Measurements from ENCODE around the gene HHAT. TPM values are rescaled to one million over a fixed set of nuclear protein-coding genes. Genes with fewer than 3 reads are reported as not detected.

HHAT gene
- total and polyA plus RNA-seq, 2 experiments from 2014 or later, result 1.6 to 1.9 TPM

GRCh38 chr1:210428696-210429095, 100.0 kb downstream of the HHAT start:
- DNase-seq, result no peak
- H3K4me2 ChIP-seq (ENCODE audit: unreplicated experiment), result no peak overlapping the region
- no peak overlapping the region for H3K9ac ChIP-seq
- no peaks in the 10 kb centered on the region for H3K36me3 ChIP-seq (ENCODE audit: low read depth)
- TF ChIP-seq EZH2 (IDR thresholded peaks at IDR 0.05; ENCODE audit: insufficient read depth, poor library complexity, severe bottlenecking) (no peak), EZH2phosphoT487 (IDR thresholded peaks at IDR 0.05; ENCODE audit: insufficient read depth, low read depth) (no peak)
- no peaks in the 10 kb centered on the region for H3K9me3 ChIP-seq (ENCODE audit: low read depth)
- H3K79me2 ChIP-seq (ENCODE audit: insufficient read depth), result no peaks in the 10 kb centered on the region
- H3F3A ChIP-seq (ENCODE audit: insufficient read depth), result no peaks in the 10 kb centered on the region
- H3K27ac ChIP-seq, result no peak overlapping the region
- H3K9me2 ChIP-seq (ENCODE audit: insufficient read depth), result no peaks in the 10 kb centered on the region
- H3K4me3 ChIP-seq, result no peak overlapping the region
- H3K27me3 ChIP-seq (replicated peaks; ENCODE audit: insufficient read depth), result no peaks in the 10 kb centered on the region
- H4K20me1 ChIP-seq (ENCODE audit: insufficient read depth), result no peaks in the 10 kb centered on the region; the same call in 1 of the 2 replicates
- 74 to 75% methylated on average over 7 of the region's 7 CpGs for WGBS, 2 experiments (ENCODE audit: low coverage in 1 of 2, low lambda C conversion rate in 2 of 2, missing lambda C conversion rate in 2 of 2)
- H2AFZ ChIP-seq, result no peak overlapping the region
- in situ Hi-C loops (cut with MboI), result no loop called here
- no peaks in the 10 kb centered on the region for H3K4me1 ChIP-seq (ENCODE audit: insufficient read depth)

- Histone ChIP-seq H3K36me3 (ENCODE audit: low read depth) (no peaks in the 10 kb centered on the region), H3K9me2 (ENCODE audit: insufficient read depth) (no peaks in the 10 kb centered on the region), H3K4me3 (no peak overlapping the region), H3K4me1 (ENCODE audit: insufficient read depth) (peaks cover 17% of the 10 kb centered on the region), H3K79me2 (ENCODE audit: insufficient read depth) (no peaks in the 10 kb centered on the region), H3K27me3 (replicated peaks; ENCODE audit: insufficient read depth) (no peaks in the 10 kb centered on the region), H4K20me1 (ENCODE audit: insufficient read depth) (no peaks in the 10 kb centered on the region), H3K9ac (no peak overlapping the region), H3K4me2 (ENCODE audit: unreplicated experiment) (no peak overlapping the region), H2AFZ (no peak overlapping the region), H3K27ac (no peak overlapping the region), H3F3A (ENCODE audit: insufficient read depth) (peaks cover 12% of the 10 kb centered on the region), H3K9me3 (ENCODE audit: low read depth) (no peaks in the 10 kb centered on the region)
- no peak for DNase-seq
- in situ Hi-C loops (cut with MboI), result no loop called here
- no peak for TF ChIP-seq EZH2phosphoT487 (IDR thresholded peaks at IDR 0.05; ENCODE audit: insufficient read depth, low read depth)
- TF ChIP-seq EZH2 (IDR thresholded peaks at IDR 0.05; ENCODE audit: insufficient read depth, poor library complexity, severe bottlenecking), result no peak
- WGBS, 2 experiments (ENCODE audit: low coverage in 1 of 2, low lambda C conversion rate in 2 of 2, missing lambda C conversion rate in 2 of 2), result 37 to 39% methylated on average over 4 of the region's 4 CpGs
Measured at GRCh38 chr1:210434223-210434622, 105.5 kb downstream of the HHAT start.

- Histone ChIP-seq H3K4me3 (no peak overlapping the region), H3F3A (ENCODE audit: insufficient read depth) (peaks cover 21% of the 10 kb centered on the region), H4K20me1 (ENCODE audit: insufficient read depth) (no peaks in the 10 kb centered on the region), H3K27ac (no peak overlapping the region), H3K36me3 (ENCODE audit: low read depth) (no peaks in the 10 kb centered on the region), H3K4me1 (ENCODE audit: insufficient read depth) (peaks cover 30% of the 10 kb centered on the region), H3K4me2 (ENCODE audit: unreplicated experiment) (no peak overlapping the region), H3K79me2 (ENCODE audit: insufficient read depth) (no peaks in the 10 kb centered on the region), H2AFZ (no peak overlapping the region), H3K9me3 (ENCODE audit: low read depth) (no peaks in the 10 kb centered on the region), H3K9ac (no peak overlapping the region), H3K27me3 (replicated peaks; ENCODE audit: insufficient read depth) (no peaks in the 10 kb centered on the region), H3K9me2 (ENCODE audit: insufficient read depth) (no peaks in the 10 kb centered on the region)
- TF ChIP-seq EZH2 (IDR thresholded peaks at IDR 0.05; ENCODE audit: insufficient read depth, poor library complexity, severe bottlenecking) (no peak), EZH2phosphoT487 (IDR thresholded peaks at IDR 0.05; ENCODE audit: insufficient read depth, low read depth) (no peak)
- WGBS, 2 experiments (ENCODE audit: low coverage in 1 of 2, low lambda C conversion rate in 2 of 2, missing lambda C conversion rate in 2 of 2), result 76 to 84% methylated on average over 6 of the region's 6 CpGs
- in situ Hi-C loops (cut with MboI), result no loop called here
- no peak for DNase-seq
Measured at GRCh38 chr1:210437111-210437510, 108.4 kb downstream of the HHAT start.

GRCh38 chr1:210437781-210438180, 109.1 kb downstream of the HHAT start:
- H3K36me3 ChIP-seq (ENCODE audit: low read depth), result no peaks in the 10 kb centered on the region
- H3K4me1 ChIP-seq (ENCODE audit: insufficient read depth), result peaks cover 30% of the 10 kb centered on the region
- H3K9me2 ChIP-seq (ENCODE audit: insufficient read depth), result no peaks in the 10 kb centered on the region
- H3K4me3 ChIP-seq, result no peak overlapping the region
- whole genome bisulfite sequencing, 2 experiments (ENCODE audit: low coverage in 1 of 2, low lambda C conversion rate in 2 of 2, missing lambda C conversion rate in 2 of 2), result 50 to 68% methylated on average over 1 of the region's 1 CpG
- no peak overlapping the region for H2AFZ ChIP-seq
- DNase-seq, result no peak
- peaks cover 21% of the 10 kb centered on the region for H3F3A ChIP-seq (ENCODE audit: insufficient read depth)
- no peak overlapping the region for H3K4me2 ChIP-seq (ENCODE audit: unreplicated experiment)
- no peak overlapping the region for H3K9ac ChIP-seq
- in situ Hi-C loops (cut with MboI), result no loop called here
- H3K27ac ChIP-seq, result peak overlapping the region; percentile 73; the same call in 1 of the 2 replicates
- H3K79me2 ChIP-seq (ENCODE audit: insufficient read depth), result no peaks in the 10 kb centered on the region
- no peaks in the 10 kb centered on the region for H3K9me3 ChIP-seq (ENCODE audit: low read depth)
- no peaks in the 10 kb centered on the region for H4K20me1 ChIP-seq (ENCODE audit: insufficient read depth)
- TF ChIP-seq EZH2phosphoT487 (IDR thresholded peaks at IDR 0.05; ENCODE audit: insufficient read depth, low read depth) (no peak), EZH2 (IDR thresholded peaks at IDR 0.05; ENCODE audit: insufficient read depth, poor library complexity, severe bottlenecking) (no peak)
- no peaks in the 10 kb centered on the region for H3K27me3 ChIP-seq (replicated peaks; ENCODE audit: insufficient read depth)

Measured in GM23248 (cell line).